Measurements from ENCODE around the gene UROC1.

The UROC1 gene

DNA sequence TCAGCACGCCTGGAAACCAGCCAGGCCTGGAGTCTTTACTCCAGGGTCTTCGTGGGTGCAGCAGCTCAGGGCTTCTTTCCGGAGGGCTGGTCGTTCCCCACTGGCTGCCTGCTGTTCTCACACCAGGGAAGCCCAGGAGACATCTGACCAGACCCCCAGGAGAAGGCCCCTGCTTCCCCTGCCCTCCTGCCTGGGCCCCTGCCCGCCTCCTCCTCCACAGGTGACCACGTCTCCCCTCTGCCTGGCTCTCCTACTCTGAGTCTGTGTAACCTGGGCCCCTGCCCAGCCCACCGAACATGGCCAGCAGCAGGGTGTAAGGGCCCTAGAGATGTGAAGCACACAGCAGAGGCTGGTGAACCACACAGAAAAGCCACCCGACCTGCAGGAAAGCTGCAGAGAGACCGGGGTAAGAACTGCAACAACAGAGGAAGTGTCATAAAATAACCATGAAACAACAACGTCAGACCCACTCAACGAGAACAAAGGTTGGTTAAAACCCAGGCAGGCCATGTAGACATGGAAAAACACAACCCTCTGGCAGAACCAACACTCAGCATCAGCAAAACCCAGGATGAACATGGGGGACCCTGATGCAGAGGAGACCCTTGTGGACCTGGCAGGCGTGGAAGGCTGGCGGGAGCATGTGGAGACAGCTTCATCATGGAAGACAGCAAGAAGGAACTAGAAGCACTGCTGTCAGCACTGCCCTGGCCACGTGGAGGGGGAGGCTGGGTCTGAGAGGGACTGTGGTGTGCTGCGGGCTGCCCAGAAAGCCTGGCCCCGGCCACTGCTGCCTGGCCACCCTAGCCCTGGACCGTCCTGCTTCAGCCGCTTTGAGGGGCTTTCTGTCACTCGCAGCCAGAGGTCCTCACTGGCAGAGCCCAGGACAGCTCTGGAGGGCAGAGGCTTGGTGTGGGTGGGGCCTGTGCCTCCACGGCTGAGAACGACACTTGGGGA lies 20.4 kb downstream of the UROC1 start:
- TF ChIP-seq POLR2A (IDR thresholded peaks at IDR 0.05; ENCODE audit: low read length) (no peak), GATA1 (IDR thresholded peaks at IDR 0.05; ENCODE audit: low read depth, low read length) (no peak)
- DNase-seq, result no peak

DNA sequence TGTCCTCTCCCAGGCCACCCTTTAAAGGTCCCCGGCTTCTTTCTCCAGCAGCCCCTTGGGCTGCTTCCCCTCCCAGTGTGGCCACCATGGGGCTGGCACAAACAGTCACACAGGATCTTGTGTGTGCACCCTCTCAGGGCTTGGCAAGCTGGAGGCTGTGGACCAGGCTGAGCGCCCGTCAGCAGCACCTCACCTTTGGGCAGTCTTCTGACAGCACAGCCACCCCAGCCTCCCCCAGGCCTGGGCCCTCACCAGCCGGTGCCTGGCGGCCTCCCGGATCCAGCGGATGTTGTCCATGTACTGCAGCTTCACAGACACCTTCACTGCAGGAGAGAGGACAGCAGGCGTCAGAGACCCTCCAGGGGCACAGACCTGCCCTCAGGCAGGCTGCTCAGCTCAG lies 21.8 kb downstream of the UROC1 start:
- no peak for TF ChIP-seq GATA1 (IDR thresholded peaks at IDR 0.05; ENCODE audit: low read depth, low read length)
- TF ChIP-seq POLR2A (IDR thresholded peaks at IDR 0.05; ENCODE audit: low read length), result no peak
- DNase-seq, result no peak

DNA sequence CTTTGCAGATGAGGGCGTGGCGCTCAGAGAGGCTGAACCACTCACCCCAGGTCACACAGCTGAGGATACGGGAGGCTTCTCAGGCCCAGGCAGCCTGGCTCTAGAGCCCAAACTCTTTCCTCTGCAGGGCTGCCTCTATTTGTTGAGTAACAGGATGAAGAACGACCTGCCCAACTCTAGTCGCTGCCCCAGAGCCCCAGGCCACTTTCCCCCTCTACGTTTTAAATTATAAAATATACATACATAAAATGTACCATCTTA lies 22.7 kb downstream of the UROC1 start:
- TF ChIP-seq POLR2A (IDR thresholded peaks at IDR 0.05; ENCODE audit: low read length), result no peak
- no peak for TF ChIP-seq GATA1 (IDR thresholded peaks at IDR 0.05; ENCODE audit: low read depth, low read length)
- no peak for DNase-seq

DNA sequence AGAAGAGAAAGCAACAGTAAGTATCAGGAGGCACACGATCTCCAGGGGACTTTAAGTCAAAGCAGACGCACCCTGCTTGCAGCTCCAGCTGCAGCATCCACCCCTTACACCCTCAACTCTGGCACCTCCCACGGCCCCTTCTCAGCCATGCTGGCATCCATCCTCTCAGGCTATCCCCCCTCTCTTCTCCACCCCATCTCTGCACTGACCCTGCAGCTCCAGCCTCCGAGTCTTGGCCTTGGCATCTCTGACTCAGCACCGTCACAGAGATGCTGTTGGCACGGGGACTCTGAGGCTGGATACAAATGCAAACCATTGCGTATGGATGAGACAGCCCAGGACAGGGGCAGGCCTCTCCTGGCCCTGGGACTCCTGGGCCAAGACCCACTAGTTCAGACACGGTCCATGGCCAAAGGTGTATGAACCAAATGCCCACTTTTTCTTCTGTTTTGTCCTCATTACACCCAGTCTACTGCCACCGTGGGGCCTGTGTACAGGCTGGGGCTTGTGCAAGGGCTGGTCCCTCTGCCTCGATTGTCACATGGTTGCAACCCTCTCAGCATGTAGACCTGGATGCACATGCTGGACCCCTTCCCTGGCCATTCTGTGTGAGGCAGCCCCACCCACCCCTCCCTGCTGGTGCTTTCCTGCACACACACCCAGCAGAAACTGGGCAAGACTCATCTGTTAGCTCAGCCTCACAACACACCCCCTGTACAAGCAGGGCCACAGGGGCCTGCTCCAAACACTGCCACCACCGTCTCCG lies 23.2 kb downstream of the UROC1 start:
- DNase-seq, result no peak
- no peak for TF ChIP-seq POLR2A (IDR thresholded peaks at IDR 0.05; ENCODE audit: low read length)
- TF ChIP-seq GATA1 (IDR thresholded peaks at IDR 0.05; ENCODE audit: low read depth, low read length), result no peak

DNA sequence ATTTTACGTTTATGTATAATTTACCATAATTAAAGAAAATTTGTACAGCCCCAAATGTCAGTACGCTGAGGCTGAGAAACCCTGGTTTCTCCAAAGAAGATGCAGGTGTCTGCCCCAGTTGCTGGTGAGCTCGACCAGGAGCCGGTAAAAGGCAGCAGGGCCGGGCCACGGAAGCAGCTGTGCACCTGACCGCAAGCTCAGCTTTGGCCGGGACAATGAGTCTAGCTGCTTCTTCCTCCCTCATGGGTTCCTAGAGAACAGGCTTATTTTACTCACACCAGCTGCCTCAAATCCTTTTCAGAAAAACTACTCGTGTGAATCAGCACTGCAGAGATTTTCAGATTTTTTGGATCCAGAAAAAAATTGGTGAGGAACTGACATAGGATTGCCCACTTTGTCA lies 23.8 kb downstream of the UROC1 start:
- DNase-seq, result no peak

DNA sequence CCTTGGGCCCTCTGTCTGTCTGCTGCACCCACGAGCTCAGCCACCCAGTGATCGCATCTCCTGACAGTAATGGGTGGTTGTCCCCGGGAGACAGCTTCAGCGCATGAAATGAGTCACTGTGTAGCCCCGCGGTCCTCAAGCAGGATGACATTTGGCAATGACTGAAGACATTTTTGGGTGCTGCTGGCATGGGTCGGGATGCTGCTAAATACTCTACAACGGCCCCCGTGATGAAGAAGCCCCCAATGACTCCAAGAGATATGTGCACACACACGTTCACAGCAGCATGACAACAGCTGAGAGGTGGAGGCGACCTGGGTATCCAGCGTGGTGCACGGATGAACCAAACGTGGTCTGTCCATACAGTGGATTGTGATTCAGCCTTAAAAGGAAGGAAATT lies 24.5 kb downstream of the UROC1 start:
- TF ChIP-seq POLR2A (IDR thresholded peaks at IDR 0.05; ENCODE audit: low read length) (no peak), GATA1 (IDR thresholded peaks at IDR 0.05; ENCODE audit: low read depth, low read length) (no peak)
- DNase-seq, result no peak

More for the DNA sequence above, 23.8 kb downstream of the UROC1 start:
- TF ChIP-seq GATA1 (IDR thresholded peaks at IDR 0.05; ENCODE audit: low read depth, low read length) (no peak), POLR2A (IDR thresholded peaks at IDR 0.05; ENCODE audit: low read length) (no peak)

DNA sequence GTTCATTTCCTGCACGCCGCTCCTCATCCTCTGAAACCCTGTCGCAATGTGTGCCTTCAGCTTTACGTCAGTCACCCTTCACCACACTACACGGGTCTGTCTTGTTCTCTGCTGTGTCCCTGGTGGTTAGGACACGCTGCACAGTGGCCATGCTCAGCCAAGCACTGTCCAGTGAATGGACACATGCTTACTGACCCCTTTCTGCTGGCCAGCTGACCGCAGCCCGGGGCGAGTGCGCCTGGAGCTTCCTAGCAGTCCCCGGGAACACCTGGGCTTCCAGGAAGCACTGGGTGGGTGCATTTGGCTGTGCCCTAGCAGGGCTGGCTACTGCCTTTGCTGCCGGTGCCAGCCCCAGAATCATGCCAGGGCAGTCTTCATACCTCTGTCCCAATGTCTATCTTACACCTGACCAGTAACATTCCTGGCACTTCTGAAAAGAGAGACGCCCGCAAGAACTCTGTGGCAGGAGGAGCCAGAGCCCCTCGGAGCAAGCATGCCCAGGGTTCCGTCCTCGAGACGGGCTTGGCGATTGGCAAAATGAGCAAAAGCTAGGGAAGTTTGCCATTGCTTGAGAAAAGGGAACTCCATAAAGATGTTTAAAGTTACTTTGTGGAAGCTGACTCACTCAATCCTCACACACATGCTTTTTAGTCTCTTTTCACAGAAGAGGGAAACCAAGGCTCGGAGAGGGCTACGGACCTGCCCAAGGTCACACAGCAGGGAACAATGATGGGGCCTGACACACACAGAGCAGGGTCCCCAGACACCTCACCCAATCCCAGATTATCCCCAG lies 26.2 kb downstream of the UROC1 start:
- no peak for DNase-seq
- no peak for TF ChIP-seq GATA1 (IDR thresholded peaks at IDR 0.05; ENCODE audit: low read depth, low read length)
- no peak for TF ChIP-seq POLR2A (IDR thresholded peaks at IDR 0.05; ENCODE audit: low read length)

DNA sequence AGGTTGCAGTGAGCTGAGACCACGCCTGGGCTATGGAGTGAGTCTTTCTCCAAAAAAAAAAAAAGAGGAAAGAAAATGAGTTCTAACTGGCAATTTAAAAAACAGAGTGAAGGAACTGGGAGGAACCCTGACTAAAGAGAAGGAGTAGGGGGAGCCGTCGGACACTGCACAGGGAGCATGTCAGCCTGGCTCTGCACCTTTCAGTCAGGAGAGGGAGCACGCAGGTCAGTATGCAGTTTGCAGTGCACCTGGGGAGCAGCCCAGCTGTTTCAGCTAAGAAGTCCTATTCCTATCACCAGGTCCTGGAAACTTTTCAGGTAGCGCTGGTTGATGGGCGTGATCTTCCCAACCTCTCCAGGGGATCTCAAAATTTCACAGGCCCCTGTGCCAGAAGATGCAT lies 27.0 kb downstream of the UROC1 start:
- DNase-seq, result no peak
- TF ChIP-seq POLR2A (IDR thresholded peaks at IDR 0.05; ENCODE audit: low read length), result no peak
- TF ChIP-seq GATA1 (IDR thresholded peaks at IDR 0.05; ENCODE audit: low read depth, low read length), result no peak

DNA sequence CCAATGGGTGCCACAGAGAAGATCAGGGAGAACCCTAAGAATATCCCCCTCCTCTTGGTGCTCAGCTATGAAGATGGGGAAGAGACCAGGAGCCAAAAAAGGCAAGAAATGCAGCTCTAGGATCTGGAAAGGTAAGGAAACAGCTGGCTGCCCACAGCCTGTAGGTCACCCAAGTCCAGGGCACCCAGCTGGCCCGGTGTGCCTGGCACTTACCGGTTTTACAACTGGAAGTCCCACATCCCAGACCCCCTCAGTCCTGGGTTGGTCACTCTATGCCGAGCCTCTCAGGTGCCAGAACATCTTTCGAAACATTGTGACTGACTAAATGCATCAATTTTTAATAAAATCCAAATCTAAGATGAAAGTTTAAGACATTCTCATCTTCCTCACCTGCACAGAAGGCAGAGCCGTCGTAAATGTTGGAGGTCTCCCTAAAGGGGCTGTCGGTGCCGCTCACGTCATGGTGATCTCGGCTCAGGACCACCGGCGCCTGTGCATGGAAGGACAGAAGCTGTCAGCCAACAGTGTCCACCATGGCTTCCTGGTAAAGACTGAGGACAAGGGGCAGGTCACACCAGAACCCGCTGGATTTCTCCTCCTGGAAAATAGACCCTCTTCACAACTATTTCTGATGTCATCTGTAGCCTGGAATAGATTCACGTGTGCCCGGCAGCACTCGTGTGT lies 28.5 kb downstream of the UROC1 start:
- no peak for TF ChIP-seq POLR2A (IDR thresholded peaks at IDR 0.05; ENCODE audit: low read length)
- no peak for TF ChIP-seq GATA1 (IDR thresholded peaks at IDR 0.05; ENCODE audit: low read depth, low read length)
- no peak for DNase-seq

DNA sequence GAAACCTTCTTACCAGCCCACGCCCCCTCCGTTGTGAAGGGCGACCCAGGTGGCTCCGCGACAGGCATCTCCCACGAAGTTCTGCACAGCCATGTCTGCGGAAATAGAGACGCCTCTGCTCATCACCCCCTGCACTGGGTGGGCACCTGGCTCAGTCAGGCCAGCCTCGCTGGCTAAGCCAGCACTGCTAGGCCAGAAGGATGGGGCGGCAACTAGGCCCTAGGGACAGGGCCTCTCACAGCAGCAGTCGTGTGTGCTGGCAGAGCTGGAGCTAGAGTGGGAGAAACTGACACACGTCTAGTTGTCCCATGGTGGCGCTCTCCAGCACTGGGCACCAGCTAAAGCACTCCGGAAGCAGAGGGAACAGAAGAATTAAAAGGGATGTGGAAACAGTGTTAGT lies 29.4 kb downstream of the UROC1 start:
- DNase-seq, result no peak
- TF ChIP-seq POLR2A (IDR thresholded peaks at IDR 0.05; ENCODE audit: low read length), result no peak
- TF ChIP-seq GATA1 (IDR thresholded peaks at IDR 0.05; ENCODE audit: low read depth, low read length), result no peak

DNA sequence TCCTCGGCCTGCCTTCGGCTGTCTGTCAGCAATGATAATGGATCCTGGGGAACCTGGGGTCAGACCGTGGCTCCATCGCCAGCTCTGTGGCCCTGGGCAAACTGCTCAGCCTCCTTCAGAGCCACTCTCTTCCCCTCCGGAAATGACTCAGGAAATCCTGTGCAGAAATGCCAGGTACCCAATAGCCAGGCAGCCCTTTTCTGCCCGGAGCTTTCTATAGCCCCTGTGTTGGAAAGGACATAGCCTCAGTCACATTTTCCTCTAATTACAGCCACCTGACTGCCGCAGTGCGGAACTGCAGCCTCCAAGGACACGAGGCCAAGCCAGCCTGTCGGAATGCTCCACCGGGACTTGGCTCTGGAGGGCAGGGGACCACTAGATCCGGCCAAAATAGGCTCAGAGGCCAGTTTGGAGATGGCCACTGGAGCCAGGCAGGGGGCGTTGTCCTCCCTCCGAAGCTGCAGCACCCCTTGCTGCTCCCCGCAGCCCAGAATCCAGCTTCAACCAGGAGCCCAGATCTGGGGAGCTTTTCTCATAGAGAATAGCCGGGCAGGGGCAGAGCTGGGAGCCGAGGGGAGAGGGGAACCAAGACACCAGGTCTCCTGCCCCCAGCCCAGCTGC lies 30.3 kb downstream of the UROC1 start:
- DNase-seq, result no peak
- TF ChIP-seq POLR2A (IDR thresholded peaks at IDR 0.05; ENCODE audit: low read length), result no peak
- TF ChIP-seq GATA1 (IDR thresholded peaks at IDR 0.05; ENCODE audit: low read depth, low read length), result no peak

DNA sequence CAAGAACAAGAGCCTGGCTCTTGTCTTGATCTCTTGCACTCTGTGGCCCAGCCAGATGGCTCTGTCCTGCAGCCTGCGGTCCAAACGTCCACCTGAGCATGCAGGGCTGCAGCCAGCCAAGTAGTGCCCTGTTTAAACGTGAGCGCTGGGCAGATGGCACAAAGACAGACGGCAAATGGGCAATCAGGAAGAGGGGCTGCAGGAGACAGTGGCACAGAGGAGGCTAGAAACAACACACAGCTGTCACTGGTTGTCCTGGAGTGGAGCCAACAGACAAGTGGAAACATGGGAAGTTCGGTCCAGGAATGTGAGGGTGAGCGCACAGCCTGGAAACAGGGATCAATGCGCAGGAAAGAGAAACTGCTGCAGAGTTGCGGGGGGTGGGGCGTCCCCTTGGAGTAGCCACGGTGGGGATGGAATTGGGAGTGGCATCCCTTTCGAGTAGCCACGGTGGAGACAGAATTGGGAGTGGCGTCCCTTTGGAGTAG lies 31.2 kb downstream of the UROC1 start:
- no peak for DNase-seq
- TF ChIP-seq GATA1 (IDR thresholded peaks at IDR 0.05; ENCODE audit: low read depth, low read length), result no peak
- TF ChIP-seq POLR2A (IDR thresholded peaks at IDR 0.05; ENCODE audit: low read length), result no peak

DNA sequence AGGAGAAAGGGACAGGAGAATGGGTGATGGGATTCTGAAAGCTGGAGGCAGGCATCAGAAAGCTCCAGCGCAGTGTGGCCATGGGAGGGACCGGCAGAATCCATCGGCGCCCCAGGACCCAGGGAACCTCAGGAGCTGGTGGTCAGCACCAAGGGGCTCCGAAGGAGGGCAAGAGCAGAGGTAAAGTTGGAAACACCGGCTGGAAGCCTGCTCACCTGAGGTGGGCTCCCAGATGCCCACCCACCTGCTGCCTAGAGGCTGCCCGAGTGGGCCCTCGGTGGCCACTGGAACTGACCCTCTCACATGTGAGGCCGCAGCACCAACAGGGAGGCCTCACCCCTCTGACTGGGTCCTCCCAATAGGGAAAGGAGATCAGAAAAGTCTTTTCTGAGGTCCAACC lies 31.6 kb downstream of the UROC1 start:
- TF ChIP-seq GATA1 (IDR thresholded peaks at IDR 0.05; ENCODE audit: low read depth, low read length), result no peak
- no peak for TF ChIP-seq POLR2A (IDR thresholded peaks at IDR 0.05; ENCODE audit: low read length)
- DNase-seq, result no peak
